Measurements from ENCODE around the gene GCFC2.
"Not testable (repeated sequence)": the region's sequence is repeated elsewhere in the genome, so short reads cannot be mapped to it uniquely, and the experiment has no call there.

GCFC2 gene

DNA sequence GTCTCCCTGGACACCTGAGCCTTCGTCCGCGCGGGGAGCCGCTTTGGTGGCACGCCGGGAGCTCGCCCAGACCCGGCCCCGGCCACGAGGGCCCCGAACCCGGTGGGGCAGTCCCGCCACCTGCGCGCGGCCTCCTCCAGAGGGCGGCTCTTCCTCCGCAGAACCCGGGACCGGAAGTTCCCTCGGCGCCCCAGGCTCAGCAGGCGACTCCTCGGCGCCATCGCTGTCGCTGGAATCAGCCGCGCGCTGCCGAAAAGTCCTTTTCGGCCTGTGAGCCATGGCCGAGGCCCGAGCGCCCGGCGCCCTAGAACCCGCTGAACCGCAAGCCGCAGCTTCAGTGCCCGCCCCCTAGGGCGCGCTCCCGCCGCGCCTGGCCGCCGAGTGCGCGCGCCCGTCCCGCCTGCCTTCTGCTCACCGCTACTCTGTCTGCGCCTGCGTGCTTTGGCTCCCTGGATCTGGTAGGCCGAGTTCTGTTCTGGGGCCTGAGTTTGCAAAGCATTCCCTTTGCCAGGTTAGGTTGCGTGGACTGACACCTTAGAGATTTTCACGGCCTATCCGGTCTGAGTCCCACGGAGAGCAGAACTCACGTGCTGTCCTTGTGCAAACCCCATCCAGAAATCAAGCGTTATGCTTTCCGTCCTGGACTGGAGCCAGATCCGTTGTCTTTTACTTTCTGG is at the start of gene GCFC2:
GCFC2 (minus strand) TSS at position 339 of the 677 bp plus-strand sequence; CDS start at position 279, 60 bp downstream.
- peak; percentile 81 for DNase-seq

DNA sequence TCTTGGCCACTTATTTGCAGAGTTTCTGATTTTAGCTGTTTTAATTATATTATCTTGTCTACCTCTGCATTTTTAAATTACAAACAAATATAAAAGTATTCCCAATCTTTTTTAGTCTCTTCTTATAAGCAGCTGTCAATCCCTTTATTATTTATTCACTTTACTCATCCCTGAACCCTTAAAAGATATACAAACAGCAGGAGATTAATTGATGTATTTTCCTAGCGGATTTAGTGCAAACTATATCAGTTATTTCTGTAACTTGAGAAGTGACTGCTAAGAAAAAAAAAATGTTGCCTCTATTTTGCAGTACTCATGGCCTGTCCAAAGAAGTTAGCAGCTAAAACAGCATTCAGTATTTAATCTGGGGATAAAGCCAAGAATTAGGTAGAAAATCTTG is 42.1 kb upstream of the GCFC2 start:
- DNase-seq = no peak

DNA sequence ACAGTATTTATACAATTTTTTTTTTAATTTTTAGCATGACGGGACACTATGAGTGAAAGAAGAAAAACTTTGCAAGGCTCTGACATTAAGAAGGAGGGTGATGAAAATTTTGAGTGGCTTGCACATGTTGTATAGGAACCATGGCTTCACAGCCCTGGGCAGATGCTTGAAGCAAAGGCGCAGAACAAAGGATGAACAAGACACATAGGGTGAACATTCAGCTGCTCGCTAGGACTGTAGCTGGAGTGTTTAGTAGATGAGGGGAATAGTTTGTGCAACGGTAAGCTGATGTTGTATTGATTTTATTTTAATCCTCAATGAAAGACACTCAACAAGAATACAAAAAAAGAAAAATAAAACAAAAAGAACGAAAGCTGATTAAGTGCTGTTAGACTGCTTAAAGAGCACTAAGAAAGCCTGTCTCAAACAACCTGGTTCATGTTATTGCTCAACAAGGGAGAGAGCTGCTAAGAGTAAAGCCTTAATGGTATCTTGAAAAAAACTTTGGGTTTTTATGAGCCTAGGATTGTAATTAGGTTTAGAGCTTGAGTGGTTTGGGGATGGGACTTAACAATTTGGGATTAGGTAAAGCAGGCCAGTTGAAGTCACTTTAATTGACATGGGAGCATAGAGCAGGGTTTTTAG is 41.2 kb upstream of the GCFC2 start:
- DNase-seq = no peak

DNA sequence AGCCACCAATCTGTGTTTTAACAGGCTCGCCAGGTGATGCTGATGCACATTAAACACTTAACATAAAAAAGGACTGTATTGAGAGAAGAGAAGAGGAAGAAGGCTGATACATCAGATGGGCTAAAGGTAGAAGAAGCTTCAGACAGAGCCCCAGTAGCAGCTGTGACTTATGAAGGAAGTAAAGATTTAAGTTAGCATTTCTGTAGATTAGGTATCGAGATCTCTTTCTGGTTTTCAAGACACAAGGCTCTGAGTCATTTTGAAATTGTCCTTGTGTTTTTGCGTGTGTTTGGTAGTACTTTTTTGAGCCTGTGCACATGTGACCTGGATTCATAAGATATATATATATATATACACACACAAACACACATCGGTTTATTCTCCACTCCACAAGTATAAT is 40.6 kb upstream of the GCFC2 start:
- DNase-seq = no peak

DNA sequence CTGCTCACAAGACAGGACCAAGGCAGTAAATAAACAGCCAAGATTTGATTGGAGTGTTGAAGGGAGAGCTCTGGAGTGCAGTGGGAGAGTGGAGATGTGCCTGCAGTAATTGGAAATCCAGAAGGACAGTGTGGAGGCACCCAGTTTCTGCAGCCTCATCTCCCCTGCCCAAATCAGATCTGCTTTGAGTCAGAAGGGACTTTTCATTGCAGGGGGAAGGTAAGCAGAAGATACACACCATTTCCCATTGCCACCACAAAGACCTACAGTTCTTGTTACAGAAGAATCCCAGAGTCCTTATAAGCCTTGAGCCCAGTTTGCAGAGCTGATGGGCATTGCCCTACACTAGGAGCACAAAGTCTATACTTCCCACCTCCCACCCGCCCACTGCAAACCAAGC is 27.2 kb upstream of the GCFC2 start:
- no peak for DNase-seq

DNA sequence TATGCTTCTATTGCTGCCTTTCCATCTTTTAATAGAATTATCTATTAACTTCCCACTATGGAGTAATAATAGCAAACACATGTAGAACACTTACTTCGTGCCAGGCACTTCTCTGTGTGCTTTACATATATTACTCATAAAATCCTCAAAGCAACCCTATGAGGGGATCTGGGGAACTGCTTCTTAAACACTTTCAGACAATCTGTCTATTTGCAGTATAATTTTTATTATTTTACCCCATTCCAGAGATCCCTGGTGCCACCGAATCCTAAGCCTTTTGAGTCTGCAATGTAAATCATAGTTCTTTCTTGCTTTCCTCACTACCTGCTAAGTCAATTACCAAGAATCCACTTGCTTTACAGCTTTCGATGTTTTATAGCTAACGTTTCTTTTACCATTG is 25.6 kb upstream of the GCFC2 start:
- DNase-seq = no peak

DNA sequence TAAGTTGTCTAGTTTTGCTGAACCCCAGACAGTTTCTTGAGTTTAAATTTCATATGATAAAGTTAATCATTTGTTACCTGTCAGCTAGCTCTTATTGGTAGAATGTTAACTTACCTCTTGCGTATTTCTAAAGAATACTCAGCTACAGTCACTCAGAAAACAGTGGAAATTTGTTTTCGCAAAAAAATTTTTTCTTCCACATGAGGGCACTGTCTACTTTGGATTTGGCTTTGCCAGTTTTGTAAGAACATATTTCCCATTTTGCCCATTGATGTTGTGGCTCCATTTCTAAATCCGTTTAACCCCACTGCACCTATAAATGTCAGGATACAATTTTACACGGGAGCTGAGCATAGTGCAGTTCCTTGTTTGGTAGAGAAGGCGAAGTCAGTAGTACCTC is 19.1 kb upstream of the GCFC2 start:
- DNase-seq = peak; percentile 31

DNA sequence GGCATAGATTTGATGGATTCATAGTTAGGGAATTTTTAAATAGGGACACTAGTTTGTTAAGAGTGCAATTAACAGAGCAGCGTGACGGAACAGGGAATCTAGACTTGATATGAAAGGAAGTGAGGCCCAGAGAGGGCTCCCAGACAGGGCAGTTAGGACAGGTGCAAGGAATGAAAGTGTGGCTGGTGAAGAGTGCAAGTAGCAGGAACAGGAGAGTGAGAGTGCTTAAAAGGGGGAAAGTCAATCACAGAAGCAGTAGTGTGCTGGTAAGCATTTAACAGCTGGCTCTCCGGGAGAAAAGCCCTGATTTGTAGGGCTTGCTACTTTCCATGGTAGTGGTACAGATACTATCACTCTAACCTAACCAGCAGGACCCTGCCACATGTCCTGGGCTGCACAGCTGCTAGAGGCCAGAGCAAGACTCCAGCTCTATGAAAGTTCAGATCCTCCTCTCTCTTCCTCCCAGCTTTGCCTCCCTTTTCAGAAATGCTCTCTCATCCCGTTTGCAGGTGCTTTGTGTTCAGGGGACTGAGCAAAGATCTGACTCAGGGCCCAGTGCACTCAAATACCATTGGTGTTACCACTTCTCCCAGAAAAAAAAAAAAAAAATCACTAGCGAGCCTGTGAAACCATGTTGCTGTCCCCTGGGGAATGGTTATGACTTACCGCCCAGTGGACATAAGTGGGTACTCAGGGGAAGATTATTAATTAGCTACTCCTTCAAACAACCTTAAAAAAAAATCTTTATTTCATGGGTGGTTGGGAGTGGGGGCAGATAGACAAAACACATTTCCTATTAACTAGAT is 18.1 kb upstream of the GCFC2 start:
- DNase-seq = no peak

DNA sequence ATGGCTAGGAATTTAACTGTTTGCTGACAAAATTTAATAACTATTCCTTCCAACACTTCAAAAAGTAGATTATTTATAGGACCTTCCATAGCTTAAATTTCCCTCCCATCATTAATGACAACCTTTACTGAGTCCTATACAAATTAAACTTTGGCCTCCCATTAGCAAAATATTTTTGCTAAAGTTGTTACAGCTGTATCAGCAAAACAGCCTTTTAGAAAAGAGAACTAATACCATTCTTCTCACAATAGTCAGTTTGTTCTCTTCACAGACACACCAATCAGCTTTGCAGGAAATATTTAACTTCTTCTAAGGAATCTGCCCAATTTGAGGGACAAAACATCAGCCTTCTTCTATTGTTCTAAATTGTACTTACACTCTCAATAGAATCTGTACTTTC is 12.0 kb upstream of the GCFC2 start:
- no peak for DNase-seq

DNA sequence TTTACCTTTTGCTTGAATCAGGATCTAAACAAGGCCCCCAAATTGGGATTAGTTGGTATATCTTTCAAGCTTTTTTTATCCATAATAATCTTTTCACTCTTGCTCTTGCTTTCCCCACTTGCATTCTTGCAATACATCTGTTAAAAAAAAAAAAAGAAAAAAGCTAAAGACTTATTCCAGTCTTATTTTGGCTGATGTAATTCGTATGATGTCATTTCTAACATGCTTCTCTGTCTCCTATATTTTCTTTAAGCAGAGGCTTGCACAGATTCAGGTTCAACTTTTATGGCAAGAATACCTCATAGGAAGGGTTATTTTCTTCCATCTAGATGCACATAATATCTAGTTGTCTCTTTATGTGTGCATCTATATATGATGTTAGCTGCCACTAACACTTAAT is 9.8 kb upstream of the GCFC2 start:
- no peak for DNase-seq

DNA sequence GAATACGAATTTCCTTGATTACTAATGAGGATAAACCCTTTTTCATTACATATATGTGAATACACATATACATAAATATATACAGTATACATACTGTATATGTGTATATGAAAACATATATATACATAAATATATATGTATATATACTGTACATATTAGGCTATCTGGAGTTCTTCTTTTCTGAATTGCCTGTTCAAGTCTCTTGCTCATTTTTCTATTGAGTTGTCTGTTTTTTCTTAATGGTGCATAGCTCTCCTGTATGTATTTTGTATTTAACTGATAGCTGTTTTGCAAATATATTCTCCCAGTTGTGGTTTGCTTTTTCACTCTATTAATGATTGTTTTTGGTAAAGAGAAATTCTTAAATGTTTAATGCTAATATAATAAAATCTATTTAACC is 8.9 kb upstream of the GCFC2 start:
- DNase-seq = no peak

DNA sequence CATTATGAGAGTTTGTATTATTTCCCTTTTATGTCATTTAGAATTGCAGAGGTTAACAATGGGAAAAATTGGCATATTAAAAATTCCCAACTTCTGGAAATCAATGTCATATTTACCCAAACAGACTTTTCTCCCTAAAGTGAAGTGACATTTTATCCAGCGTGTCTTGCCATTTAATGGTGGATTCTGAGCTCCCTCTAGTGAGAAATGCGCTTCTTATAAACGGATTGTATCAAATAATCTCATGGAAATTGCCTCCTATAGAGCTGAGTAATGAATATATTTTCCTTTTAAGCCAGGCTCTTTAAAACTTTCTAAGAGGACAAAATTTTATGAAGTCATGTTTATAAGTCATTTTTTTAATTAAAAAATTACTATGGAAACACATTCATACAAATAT is 5.7 kb upstream of the GCFC2 start:
- peak; percentile 31 for DNase-seq

DNA sequence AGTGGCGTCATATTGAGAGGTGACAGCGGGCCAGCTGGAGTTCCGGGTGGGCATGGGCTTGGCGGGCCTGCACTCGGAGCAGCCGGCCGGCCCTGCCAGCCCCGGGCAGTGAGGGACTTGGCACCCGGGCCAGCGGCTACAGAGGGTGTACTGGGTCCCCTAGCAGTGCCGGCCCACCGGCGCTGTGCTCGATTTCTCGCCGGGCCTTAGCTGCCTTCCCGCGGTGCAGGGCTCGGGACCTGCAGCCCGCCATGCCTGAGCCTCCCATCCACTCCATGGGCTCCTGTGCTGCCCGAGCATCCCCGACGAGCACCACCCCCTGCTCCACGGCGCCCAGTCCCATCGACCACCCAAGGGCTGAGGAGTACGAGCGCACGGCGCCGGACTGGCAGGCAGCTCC is 875 bp upstream of the GCFC2 start:
- not testable (repeated sequence) for DNase-seq

DNA sequence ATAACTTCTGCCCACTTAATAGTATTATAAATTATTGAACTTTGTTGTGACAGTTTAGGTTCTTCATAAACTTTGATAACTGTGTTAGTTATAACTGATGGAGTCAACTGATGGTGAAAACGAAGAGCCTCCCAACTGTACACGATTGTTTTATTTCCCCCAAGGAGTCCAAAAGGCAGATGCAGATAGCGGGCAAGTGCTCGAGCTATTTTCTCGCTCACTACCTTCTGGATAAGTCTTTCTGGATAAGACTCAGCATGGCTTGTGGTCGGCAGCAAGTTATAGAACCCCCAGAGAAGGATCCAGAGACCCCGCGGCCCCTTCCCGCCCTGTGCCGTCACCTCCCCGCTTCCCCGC is 517 bp downstream of the GCFC2 start:
- DNase-seq = no peak

DNA sequence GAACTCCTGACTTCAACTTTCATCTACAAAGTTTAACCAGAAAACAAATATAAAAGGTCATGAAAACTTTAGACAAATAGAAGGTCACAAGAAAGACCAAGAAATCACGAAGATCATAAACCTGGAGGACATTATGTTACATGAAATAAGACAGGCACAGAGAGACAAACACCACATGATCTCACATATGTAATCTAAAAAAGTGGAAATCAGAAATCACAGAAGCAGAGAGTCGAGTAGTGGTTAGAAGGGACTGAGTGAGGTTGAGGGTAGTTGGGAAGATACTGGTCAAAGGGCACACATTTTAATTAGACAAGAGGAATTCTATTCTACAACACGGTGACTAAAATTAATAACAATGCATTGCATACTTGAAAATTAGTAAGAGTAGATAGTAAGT is 1.4 kb downstream of the GCFC2 start:
- no peak for DNase-seq

DNA sequence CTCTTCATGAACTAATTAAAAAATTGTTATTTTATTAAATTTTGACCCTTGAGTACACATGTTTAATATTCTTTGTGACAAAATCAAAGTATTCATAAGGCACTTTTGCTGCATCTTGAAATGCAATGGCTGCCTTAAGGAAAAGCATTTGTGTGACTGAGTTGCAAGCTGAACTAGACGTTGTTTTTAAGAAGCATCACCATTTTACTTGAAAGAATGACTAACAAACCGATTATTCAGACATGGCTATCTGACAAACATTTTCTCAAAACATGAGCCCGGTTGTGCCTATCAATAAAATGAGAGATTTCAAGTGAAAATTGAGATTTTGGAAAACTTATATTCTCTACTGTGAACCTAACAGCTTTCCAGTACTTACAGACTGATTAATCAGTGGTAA is 2.8 kb downstream of the GCFC2 start:
- no peak for DNase-seq

DNA sequence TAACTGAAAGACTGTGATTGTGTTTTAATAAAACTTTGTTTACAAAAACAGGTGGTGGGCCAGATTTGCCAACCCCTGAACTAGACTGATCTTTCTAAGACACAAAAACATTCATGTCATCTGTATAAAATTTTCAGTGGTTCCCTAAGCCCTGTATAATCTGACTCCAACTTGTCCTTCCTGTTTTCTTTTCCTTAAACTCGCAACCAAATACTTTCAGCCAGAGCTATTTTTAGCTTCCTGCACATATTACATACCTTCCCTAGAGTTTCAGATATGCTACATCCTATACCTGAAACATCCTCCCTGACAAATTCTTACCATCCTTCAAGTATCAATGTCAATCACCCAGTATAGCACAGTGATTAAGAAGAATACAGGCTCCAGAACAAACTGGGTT is 4.8 kb downstream of the GCFC2 start:
- DNase-seq = no peak

DNA sequence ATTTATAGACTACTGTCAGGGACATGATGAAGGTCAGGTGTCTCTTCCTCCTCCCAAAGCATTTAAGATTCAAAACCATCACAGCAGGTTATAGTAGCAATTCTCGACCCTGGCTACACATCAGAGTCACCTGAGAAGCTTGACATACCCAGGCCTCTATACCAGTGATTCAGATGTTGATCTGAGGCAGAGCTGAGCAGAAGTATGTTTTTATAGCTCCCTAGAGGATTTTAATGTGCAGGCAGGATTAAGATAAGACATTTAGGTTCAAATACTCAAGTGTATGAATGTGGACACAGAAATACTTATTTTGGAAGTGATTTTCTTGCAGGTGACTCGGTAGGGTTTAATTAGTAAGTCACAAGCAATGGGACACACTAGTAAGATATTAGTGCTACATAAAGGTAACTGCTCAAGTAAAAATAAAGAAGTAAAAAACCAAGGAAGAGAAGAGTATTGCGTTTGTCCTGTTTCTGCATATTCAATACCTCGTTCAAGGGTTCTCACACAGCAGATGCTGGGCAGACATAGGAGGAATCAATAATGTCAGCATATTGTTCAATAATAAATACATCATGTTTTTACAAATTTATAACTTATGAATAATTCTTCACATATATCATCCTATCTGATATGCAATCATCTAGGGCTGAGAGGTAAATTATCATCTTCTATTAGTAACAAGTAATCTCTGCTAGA is 7.0 kb downstream of the GCFC2 start:
- no peak for DNase-seq

DNA sequence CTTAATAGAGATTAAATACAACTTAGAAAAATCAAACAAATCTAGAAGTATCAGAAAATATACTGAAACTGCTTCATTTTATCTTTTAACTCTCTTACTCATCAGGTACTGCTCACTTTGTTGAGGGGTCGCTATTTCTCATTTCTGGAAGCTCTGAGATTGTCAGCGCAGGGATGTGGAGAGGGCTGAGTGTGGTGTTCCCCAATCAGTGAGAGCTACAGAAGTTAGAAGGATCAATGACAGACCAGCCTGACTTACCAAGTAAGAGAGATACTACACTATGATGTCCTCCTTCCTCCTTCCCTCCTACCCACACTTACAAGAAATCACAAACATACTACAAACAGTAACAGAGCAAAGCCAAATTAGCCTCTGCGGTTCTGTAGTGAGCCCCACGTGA is 8.1 kb downstream of the GCFC2 start:
- no peak for DNase-seq

DNA sequence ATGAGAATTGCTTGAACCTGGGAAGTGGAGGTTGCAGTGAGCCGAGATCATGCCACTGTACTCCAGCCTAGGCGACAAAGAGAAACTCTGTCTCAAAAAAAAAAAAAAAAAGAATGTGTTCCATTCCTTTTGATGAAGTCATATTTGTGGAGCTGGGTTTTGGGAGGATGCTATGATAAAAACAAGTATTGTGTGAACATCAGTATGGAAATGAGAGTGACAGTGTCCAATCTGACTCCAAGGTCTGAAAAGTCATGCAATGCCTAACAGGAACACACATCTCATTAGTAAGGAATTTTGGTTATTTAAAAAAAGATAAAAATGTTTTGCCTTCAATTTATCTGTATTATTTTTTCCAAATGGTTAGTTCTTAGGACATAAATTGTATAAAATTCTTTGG is 11.8 kb downstream of the GCFC2 start:
- no peak for DNase-seq

DNA sequence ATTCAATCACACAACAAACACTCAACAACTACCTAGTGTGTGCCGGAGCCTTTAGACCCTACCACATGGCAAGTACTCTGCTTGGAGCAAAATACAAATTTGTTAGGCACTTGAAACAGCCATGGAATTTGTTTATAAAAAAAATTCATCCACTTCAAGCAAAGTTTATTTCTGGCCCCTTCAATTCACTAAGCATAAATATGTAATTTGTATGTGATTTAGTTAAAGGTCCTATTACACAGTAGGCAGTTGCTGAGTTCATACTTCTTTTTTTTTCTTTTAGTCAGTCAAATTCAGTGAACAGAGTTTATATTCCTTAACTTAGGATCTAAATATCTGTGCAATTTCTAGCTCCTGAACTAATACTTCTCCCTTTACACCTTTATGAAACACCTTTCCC is 22.5 kb downstream of the GCFC2 start:
- no peak for DNase-seq

DNA sequence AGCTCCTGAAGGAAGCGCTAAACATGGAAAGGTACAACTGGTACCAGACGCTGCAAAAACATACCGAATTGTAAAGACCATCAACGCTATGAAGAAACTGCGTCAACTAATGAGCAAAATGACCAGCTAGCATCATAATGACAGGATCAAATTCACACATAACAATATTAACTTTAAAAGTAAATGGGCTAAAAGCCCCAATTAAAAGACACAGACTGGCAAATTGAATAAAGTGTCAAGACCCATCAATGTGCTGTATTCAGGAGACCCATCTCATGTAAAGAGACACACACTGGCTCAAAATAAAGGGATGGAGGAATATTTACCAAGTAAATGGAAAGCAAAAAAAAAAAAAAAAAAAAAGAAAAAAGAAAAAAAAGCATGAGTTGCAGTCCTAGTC is 27.3 kb downstream of the GCFC2 start:
- not testable (repeated sequence) for DNase-seq

DNA sequence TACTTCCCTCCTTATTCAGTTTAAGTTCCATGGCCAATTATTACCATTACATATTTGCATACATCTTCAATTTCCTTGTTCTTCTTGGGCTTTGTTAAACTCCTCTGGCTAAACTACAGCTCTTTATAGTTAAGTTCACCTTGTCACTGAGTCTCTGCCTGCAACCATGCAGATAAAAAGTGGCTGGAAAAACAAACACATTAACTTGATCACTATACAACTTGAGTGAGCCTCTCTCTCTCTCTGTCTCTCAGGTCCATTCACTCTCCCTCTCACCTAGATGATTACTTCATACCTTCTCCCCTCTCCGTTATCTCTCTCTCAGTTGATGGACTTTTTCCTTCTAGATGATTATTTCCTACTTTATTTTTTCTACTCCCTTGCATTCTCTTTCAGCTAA is 30.3 kb downstream of the GCFC2 start:
- no peak for DNase-seq

DNA sequence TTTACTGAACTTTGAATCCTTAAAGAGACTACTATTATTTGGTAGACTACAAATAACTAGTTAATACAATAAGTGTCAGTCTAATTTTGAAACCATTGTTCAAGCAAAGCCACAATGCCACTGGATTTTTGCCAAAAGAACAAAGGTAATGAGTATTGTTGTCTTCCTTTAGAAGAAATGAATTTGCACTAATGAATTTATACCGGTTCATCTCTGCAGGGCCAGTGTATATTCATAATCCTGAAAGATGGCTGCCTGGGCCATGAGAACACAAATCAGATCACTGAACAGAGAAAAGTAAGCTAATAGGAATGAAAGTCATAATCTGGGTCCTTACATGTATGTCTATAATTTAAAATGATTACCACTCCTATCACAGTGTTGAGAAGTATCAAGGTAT is 31.2 kb downstream of the GCFC2 start:
- DNase-seq = no peak
